GM21526 (cell line): ENCODE measurements around the gene MRPL55.

Experiments used
- ATAC-seq: cut with Tn5 transposase; IDR thresholded peaks from one replicate; pipeline ENCODE4 v1.9.1; 2021; ENCODE audit warnings: moderate library complexity; ENCODE audit not compliant: unreplicated experiment, low FRiP score

MRPL55 gene

GRCh38 chr1:228109073-228109961 lies at the start of gene MRPL55:
MRPL55 (minus strand) TSS chr1:228109299; CDS start chr1:228108260, 1,039 bp downstream.
- peak; percentile 79 for ATAC-seq

GRCh38 chr1:228158151-228159007 lies 49.3 kb upstream of the MRPL55 start:
- no peak for ATAC-seq

DNA sequence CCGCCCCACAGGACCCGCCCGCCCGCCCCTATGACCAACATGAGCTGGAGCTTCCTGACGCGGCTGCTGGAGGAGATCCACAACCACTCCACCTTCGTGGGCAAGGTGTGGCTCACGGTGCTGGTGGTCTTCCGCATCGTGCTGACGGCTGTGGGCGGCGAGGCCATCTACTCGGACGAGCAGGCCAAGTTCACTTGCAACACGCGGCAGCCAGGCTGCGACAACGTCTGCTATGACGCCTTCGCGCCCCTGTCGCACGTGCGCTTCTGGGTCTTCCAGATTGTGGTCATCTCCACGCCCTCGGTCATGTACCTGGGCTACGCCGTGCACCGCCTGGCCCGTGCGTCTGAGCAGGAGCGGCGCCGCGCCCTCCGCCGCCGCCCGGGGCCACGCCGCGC lies 48.6 kb upstream of the MRPL55 start:
- no peak for ATAC-seq

GRCh38 chr1:228156941-228157728 lies 48.0 kb upstream of the MRPL55 start:
- no peak for ATAC-seq

- ATAC-seq: no peak
Observed at GRCh38 chr1:228156515-228156881, 47.4 kb upstream of the MRPL55 start.

- ATAC-seq: no peak
Observed at GRCh38 chr1:228155596-228156514, 46.8 kb upstream of the MRPL55 start.

- no peak for ATAC-seq
Observed at GRCh38 chr1:228154670-228155571, 45.8 kb upstream of the MRPL55 start.

DNA sequence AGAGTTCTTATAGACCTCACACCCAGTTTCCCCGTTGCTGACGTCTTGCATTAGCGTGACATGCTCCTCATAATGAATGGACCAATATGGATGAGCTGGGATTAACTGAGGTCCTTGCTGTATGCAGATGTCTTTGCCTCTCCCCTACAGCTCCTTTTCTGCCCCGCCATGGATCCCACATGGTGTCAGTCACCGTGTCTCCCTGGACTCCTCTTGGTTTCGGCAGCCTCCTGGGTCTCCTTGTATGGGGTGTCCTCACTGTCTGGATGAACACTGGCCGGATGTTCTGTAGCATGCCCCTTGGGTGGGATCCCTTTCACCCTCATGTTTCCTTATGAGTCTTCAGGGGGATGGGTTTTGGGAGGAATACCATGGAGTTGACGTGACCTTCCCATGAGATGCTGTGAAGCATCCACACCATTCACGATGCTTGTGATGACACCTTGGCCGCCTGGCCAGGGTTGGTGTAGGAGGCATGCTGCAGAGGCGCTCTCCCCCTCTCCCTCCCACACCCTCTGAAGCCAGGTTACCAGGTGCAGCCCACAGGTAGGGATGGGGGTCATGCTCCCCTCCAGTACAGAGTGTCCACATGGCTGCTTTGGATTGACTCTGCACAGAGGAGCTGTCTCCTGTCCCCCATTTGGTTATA lies 45.0 kb upstream of the MRPL55 start:
- ATAC-seq: no peak

GRCh38 chr1:228152918-228153258 lies 43.8 kb upstream of the MRPL55 start:
- ATAC-seq: no peak

DNA sequence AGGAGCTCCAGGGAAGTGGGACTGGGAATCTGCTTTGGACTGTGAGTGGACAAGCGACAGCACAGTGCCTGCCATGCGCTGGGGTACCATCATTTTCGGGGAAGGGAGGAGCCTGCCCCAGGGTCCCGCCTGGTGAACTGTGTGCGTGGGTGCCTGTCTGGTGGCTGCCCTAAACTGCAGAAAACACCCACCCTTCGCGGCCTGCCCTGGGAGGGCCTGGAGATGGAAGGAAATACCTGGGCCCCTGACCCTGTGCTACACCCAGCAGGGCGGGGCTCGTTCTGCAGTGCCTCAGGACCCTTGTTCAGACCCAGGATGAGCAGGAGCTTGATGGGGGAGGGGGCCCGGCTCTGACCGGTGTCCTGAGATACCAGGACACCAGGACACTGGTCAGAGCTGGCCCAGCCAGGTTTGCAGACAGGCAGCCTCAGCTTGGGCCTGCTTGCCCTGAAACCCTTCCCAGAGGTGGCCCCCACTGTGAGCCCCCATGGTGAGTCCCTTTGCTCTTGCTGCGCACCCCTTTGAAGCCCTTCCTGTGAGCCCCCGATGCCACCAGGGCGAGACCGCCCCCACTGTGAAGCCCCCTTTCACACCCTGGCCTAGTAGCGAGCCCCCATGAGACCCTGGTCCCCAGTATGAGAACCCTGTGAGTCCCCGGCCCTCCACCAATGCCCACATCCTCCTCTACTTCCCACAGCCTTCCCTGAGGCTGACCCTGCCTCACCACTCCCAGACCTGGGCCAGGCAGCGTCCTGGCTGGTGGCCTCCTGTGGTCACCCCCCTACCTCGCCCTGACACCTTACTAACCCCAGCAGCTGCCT lies 43.2 kb upstream of the MRPL55 start:
- ATAC-seq: no peak

DNA sequence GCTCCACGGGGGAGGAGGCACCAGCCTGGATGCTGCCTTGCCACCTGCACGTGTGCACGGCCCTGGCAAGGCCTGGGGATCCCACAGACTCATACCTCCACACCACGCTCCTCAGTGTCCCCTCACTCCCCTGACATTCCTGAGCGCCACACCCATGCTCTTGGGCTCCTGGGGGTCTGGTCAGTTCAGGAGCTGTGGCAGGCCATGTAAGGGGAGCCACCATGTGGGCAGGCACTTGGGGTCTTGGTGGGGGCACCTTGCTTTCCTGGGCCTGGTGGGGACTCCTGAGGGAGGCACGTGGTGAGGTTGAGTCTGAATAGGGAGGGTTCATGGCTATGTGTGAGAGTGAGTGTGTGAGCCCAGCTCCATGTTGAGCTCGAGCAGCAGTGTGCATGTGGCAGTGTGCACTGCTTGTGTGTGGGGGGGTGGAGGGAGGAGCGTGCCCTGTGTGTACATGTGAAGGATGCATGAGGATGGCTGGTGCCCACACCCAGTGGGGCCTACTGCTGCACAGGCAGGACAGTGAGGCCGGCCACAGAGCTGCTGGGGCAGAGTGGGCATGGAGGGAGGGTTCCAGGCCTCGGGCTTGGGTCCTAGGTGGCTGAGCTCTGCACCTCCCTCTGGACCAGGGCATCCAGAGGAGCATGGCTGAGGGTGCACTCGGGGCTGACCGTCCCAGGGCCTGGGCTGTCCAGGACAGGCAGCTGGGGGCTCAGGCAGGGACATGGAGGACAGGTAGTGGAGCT lies 42.3 kb upstream of the MRPL55 start:
- no peak for ATAC-seq

- ATAC-seq: no peak
Observed at GRCh38 chr1:228150461-228151179, 41.5 kb upstream of the MRPL55 start.

DNA sequence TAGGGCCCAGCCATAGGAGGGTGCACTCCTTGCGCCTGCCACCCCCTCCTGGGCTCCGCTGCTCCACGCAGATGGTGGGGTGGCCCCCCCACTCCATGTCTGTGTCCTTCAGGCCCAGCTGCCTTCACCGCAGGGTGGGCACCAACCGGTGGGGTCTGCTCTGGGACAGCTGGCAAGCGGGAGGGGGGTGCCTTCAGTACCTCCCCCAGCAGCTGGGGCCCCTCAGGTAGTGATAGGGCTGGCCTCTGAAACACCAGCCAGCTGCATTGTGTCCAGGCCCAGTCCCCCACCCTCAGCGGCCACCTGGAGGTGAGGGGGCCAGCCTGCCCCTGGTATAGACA lies 41.0 kb upstream of the MRPL55 start:
- no peak for ATAC-seq

DNA sequence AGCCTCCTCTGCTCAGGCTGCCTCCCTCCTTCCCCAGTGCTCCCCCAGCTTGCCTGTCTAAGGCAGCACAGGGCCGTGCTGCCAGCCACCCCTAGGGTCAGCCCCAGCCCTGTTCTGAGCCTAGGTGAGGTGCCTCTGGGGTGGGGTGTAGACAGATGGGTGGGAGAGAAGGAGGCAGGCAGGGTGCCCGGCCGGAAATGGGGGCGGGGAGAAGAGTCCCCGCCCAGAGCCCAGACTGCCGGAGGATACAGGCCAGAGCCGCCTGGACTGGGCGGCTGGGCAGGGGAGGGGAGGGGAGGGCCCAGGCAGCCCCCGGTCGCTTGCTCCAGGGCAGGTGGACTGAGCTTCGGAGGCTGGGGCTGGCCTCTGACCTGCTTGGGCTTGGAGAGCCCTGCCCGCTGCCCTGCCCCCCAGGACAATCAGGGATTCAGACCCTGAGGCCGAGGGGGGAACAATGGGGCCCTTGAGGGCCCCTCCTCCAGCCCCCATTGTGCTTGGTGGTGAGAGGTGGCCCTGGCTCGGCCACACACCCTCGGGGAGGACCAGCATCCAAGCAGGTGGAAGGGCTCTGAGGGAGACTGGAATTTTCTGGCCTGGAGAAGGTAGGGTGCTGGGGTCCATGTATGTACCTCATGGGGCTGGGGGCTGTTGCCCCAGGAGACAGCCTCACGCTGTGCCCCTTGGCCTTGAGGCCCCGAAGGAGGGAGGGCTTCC lies 40.5 kb upstream of the MRPL55 start, which contains the start of gene GJC2:
Gene GJC2 (plus strand): TSS at position 525 of the 714 bp plus-strand sequence. CDS start 7,829 bp downstream, outside the sequence.
- ATAC-seq: no peak

GRCh38 chr1:228148935-228149405 lies 39.9 kb upstream of the MRPL55 start:
- no peak for ATAC-seq
